HG03135 (cell line): ENCODE measurements around the gene FADS2.

Source experiments
- ATAC-seq: cut with Tn5 transposase; IDR thresholded peaks from one replicate; pipeline ENCODE4 v1.9.1; 2021; ENCODE audit warnings: mild to moderate bottlenecking, moderate library complexity; ENCODE audit not compliant: unreplicated experiment

Gene FADS2

GRCh38 chr11:61900251-61900650 lies 72.2 kb downstream of the FADS2 start:
- no peak for ATAC-seq

GRCh38 chr11:61901397-61901796 lies 73.3 kb downstream of the FADS2 start:
- no peak for ATAC-seq

- no peak for ATAC-seq
Measured at GRCh38 chr11:61902313-61902712, 74.2 kb downstream of the FADS2 start.

DNA sequence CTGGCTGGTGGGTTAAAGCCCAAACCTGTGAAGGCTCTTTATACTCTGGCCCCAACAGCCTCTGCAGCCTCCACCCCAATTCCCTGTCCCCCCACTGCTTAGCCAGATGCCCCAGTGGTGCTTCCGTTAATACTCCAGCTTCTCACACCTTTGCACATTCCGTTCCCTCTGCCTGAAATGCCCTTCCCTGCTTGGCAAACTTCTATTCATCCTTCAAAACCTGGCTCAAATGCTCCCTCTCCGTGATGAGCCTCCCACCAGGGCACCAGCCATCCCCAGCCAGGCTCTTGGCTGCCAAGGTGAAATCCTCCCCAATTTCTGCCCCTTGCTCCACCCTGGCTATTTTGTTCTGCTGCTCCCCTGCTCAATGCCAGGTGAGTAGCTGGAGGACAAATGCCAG lies 75.7 kb downstream of the FADS2 start:
- no peak for ATAC-seq

DNA sequence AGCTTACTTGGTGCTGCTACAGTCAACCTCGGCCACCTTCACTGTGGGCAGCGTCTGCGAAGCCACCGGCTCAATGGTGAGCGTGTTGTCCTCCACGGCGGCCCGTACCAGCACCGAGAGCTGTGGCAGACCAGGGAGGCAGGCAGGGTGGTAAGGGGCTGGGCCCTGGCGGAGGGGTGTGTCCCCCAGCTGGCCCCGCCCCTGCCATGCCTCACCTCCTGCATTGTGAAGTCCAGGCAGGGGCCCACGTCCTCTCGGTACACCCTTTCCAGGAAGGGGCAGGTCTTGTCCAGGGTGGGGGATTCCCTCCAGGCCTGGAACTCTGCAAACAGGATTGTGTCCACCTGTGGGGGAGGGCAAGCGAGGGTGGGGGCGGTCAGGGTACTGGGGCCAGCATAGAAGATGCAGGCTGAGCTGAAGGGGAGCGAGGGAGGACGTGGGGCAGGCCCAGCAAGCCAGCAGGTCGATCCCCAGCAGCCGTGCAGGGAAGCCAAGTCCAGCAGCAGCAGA lies 76.5 kb downstream of the FADS2 start:
- ATAC-seq, result no peak

- no peak for ATAC-seq
Measured at GRCh38 chr11:61905067-61905696, 77.1 kb downstream of the FADS2 start.

GRCh38 chr11:61905801-61906521 lies 77.9 kb downstream of the FADS2 start:
- ATAC-seq, result no peak

DNA sequence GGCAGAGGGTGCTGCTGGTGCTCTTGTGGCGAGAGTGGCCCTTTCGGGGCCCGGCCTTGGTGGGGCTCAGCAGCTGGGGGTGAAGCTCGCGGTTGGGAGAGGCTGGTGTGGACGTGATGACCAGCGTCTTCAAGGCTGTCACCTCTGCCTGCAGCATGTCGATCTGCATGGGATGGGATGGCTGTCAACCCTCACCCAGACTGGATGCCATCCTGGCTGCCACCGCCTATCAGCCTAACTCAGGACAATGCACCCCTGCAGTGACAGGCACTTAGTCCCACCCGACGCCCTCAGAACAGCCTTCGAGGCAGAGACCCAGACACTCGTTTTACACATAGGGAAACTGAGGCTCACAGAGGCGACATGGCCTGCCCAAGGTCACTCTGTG lies 78.4 kb downstream of the FADS2 start:
- ATAC-seq, result no peak

DNA sequence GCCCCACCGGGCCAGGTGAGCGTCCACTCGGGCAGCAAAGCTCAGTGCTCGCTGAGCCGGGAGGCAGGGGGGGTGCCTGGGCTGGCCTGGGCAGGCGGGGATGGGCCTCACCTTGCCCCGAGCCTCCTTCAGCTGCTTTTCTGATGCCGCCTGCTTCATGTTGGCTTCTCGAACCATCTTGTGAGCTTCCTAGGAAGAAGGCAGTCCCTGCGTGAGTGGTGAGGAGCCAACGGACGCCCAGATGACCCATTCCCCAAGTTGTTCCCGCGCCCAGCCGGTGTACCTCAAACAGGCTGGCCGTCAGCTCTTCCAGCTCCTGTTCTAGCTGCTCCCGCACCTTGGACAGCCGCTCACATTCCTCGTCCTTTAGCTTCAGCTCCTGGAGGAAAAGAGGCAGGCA lies 79.2 kb downstream of the FADS2 start:
- no peak for ATAC-seq

DNA sequence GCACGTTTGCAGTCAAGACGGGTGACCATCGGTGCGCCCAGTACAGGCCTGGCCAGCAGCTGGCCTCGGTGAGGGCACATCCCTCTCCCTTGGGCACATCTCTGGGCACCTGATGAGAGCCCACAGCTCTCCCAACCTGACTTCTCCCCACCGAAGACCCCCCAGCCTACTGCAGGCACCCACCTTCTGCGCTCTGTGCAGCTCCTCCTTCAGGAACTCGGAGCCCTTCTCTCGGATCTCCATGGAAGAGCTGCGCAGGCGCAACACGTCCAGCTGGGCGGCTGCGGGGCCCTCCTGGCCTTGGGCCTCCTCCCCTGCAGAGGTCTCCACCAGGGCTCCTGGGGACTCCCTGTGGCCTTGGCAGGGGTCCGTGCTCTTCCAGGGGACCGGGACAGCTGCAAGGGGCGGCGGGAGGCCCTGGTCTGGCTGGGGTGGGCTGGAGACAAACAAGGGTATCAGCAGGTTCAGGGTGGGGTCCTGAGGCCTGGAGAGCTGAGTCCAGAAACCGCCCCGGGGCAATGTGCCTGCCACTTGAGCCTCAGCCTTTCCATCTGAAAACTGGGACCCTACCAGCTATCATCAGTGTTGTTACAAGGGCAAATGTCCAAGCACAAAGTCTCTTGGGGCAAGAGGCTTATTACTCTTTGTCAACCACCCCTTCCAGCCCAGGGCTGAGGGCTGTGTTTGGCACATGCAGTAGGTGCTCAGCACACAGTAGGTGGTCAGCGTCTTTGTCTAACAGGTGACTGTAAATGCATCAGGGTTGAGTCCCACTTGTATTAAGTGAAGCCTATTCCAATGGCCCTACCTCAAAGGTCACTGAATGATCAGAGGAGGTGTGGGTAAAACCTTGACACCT lies 80.0 kb downstream of the FADS2 start:
- no peak for ATAC-seq

- no peak for ATAC-seq
Measured at GRCh38 chr11:61908730-61909316, 80.7 kb downstream of the FADS2 start.

DNA sequence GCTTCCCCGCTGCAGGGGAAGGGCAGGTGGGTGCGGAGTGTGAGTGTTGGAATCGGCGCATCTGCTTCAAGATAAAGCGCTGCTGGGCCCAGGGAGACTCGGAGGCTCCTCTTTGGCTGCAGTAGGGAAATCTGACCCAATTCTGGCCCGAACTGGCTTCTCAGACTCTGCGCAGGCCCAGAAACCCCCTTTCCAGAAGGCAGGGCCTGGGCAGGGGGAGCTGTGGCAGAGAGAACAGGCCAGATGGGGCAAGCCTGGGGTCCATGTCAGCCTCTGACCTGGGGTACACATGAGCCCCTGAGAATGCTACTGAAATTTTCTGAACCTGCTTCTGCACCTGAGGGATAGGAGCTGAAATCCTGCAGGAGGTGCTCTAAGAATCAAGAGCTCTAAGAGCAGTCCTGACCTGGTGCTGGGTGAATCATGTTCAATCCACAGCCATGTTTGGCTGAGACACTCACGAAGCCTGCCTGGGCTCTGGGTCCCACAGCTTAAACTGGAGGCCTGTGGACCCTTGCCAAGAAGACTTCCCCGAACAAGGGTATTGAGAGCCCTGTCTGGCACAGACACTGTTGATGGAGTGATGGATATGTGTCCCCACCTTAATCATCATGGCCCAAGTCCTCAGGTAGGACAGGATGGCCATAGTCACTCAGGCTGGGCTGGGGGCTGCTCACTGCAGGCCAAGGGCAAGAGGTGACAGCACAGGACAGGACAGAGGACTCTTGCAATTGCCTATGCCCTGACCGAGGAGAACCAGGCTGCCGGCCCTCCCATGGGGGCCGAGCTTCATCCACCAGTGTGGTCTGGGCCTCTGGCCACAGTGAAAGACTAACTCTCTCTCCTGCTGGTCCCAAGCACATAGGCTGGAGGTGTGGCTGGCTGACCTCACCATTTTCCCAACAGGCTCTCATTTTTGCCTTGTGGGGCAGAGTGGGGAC lies 82.4 kb downstream of the FADS2 start:
- ATAC-seq, result no peak

DNA sequence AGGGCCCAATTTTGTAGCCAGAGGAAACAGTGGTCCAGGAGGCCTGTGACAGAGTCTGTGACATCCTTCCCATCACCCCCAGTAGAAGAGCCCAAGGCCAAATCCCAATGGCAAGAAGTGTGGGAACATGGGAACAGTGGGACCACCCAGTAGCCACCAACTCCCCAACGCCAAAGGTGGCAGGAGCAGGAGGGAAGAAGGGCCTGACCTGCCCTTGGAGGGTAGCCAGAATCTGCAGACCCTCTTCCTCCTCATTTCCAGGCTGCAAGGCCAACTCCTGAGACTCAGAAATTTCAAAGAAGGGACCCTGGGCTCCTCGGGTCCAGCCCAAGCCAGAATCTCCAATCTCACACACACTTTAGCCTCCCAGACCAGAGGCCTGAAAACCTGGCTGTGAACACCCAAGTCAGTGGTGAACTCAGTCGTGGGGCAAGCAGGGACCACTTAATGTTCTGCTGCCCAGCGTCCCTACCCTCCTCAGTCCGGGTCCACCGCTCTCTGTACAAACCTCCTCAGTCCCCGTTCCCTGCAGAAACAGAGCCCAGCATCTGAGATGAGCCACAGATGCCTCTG lies 83.1 kb downstream of the FADS2 start:
- ATAC-seq, result no peak

DNA sequence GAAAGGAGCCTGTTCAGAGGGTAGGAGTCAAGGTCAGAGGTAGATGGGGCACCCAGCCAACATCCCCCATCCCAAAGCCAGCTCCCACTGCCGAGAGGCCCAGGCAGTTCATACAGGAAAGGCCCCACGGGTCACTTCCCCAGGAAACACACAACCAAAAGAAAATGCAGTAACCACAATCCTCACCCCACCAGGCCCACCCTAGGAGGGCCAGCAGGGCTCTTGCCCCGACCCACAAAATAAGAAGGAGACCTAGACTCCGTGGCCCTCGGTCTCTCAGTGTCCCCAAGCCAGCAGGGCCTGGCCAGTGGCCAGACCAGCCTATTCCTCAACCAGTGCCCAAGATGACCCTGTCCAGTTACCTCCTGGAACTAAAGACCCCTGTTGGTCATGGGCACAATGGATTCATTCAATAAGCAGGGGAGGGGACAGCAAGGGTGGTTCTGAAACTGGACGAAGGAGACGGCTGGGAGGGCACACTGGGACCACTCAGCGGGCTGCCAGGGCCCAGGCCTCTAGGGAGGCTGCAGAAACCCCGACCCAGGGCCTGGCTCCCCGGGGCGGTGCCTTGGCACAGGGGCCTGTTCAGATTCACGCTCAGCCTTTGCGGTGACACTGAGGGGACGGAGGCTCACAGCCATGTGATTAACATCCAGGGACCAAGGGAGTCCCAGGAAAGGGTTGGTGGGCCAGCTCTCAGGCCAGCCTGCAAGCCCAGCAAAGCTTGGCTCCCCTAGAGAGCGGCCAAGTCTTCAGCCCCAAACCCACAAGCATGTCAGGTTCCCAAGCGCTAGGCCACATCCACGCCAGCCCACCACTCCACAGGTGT lies 83.8 kb downstream of the FADS2 start:
- ATAC-seq, result no peak

DNA sequence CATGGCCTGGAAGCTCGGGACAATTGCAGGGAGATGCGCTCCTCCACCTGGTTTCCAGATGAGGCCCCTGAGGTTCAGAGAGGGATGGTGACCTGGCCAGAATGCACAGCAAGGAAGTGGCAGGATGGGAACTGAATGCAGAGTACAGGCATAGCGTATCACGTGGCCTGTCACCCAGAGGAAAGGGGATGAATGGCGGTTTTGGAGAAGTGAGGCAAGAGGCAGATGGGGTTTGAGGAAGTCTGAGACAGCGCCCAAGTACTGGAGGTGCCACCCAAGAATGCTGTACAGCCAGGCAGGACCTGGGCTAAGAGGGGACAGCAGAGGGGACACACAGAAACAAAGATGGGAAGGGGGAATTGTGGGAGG lies 84.4 kb downstream of the FADS2 start:
- ATAC-seq, result no peak

DNA sequence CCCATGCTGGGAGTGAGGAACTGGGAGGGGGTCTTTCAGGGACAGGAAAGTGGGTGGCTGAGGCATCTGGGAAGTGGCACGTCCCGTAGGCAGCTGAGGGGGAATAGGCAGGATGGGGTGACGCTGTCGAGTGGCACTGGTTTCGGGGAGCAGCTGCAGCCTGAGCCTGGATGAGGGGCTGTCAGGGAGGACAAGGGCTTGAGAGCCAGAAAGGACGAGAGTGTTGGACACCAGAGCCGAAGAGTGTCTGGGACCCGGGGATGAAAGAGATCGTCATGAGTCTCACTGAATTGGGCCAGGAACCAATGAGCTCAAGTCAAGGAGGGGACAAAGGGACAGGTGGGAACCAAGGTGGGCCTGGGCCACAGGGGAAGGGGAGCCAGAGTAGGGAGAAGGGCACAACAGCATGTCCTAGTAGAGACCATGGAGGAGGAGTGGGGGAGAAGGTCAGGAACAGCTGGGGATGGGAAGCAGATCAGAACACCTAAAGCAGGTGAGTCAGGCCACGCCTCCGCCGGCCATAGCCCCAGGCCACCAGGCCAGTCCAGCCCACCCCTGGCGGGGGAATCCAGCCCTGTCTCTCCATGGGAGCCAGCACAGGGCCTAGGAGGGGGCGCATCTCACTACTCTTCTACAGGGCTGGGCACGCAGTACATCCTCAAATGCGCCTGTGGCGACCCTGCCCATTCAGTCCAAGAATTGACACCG lies 85.0 kb downstream of the FADS2 start:
- ATAC-seq, result no peak

- ATAC-seq, result no peak
Measured at GRCh38 chr11:61913699-61914395, 85.7 kb downstream of the FADS2 start.
